ENCODE data around the gene RBP4.

Gene RBP4

DNA sequence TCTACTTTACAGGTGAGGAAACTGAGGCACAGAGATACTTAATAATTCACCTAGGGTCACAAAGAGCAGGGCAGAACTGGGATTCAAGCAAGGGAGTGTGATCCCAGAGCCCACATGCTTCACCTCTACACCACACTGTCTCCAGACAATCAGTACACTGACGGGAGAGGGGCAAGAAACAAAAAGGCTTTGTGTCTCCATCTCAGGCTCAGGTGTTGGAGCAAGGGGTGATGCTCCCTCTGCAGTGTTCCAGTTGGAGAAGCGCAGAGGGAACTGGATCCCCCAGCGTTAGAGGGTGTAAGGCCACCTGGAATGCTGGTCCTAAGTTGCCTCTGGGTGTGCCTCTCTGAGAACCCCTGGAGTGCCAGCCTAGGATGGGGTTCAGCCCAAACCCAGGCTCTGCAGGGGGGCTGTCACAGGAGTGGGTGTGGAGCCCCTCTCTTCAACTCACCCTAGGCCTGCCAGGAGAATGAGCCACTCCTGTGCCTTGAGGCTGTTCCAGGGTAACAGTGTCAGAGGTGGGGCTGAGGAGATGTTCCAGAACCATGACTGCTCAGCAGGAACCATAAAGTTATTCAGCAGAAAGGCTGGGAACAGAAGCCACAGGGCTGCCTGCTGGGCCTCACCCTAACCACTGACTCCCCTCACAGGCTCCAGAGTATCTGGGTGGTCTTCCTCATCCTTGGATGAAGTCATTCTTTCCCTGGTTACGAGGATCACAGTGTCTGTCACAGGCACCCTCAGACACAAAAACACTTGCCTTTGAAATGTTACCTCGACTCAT, 5.5 kb downstream of the RBP4 start:
- Histone ChIP-seq H3K36me3 (ENCODE audit: control insufficient read depth, insufficient read depth, low read length) (no peaks in the 10 kb centered on the region), H3K27ac (ENCODE audit: low read depth, low read length) (no peak overlapping the region)

GRCh38 chr10:93594518-93594917, 6.5 kb downstream of the RBP4 start:
- peaks cover 13% of the 10 kb centered on the region for H3K27me3 ChIP-seq (ENCODE audit: control insufficient read depth, insufficient read depth, low read length)
- no peak overlapping the region for H3K4me3 ChIP-seq (ENCODE audit: low read depth, low read length)
- no peaks in the 10 kb centered on the region for H3K9me3 ChIP-seq (ENCODE audit: control insufficient read depth, insufficient read depth, low read depth, low read length)
- peaks cover 14% of the 10 kb centered on the region for H3K4me1 ChIP-seq (ENCODE audit: control insufficient read depth, insufficient read depth, low read length)
- no peaks in the 10 kb centered on the region for H3K36me3 ChIP-seq (ENCODE audit: control insufficient read depth, insufficient read depth, low read length)
- no peak overlapping the region for H3K27ac ChIP-seq (ENCODE audit: low read depth, low read length)
- H3K9ac ChIP-seq (ENCODE audit: low read length), result no peak overlapping the region

More for the DNA sequence above, 5.5 kb downstream of the RBP4 start:
- no peak overlapping the region for H3K4me3 ChIP-seq (ENCODE audit: low read depth, low read length)
- no peaks in the 10 kb centered on the region for H3K9me3 ChIP-seq (ENCODE audit: control insufficient read depth, insufficient read depth, low read depth, low read length)
- H3K27me3 ChIP-seq (ENCODE audit: control insufficient read depth, insufficient read depth, low read length), result peaks cover 23% of the 10 kb centered on the region
- no peak overlapping the region for H3K9ac ChIP-seq (ENCODE audit: low read length)
- H3K4me1 ChIP-seq (ENCODE audit: control insufficient read depth, insufficient read depth, low read length), result peaks cover 14% of the 10 kb centered on the region

GRCh38 chr10:93593749-93594148, 7.3 kb downstream of the RBP4 start:
- Histone ChIP-seq H3K9me3 (ENCODE audit: control insufficient read depth, insufficient read depth, low read depth, low read length) (no peaks in the 10 kb centered on the region), H3K36me3 (ENCODE audit: control insufficient read depth, insufficient read depth, low read length) (no peaks in the 10 kb centered on the region), H3K27me3 (ENCODE audit: control insufficient read depth, insufficient read depth, low read length) (peaks cover 9% of the 10 kb centered on the region), H3K4me1 (ENCODE audit: control insufficient read depth, insufficient read depth, low read length) (peaks cover 14% of the 10 kb centered on the region), H3K9ac (ENCODE audit: low read length) (no peak overlapping the region), H3K4me3 (ENCODE audit: low read depth, low read length) (no peak overlapping the region), H3K27ac (ENCODE audit: low read depth, low read length) (no peak overlapping the region)

GRCh38 chr10:93593254-93593653, 7.8 kb downstream of the RBP4 start:
- peaks cover 6% of the 10 kb centered on the region; the same call in 1 of the 2 replicates for H3K27me3 ChIP-seq (ENCODE audit: control insufficient read depth, insufficient read depth, low read length)
- no peaks in the 10 kb centered on the region for H3K9me3 ChIP-seq (ENCODE audit: control insufficient read depth, insufficient read depth, low read depth, low read length)
- H3K36me3 ChIP-seq (ENCODE audit: control insufficient read depth, insufficient read depth, low read length), result no peaks in the 10 kb centered on the region

GRCh38 chr10:93591065-93591808, 9.8 kb downstream of the RBP4 start:
- no peaks in the 10 kb centered on the region for H3K27me3 ChIP-seq (ENCODE audit: control insufficient read depth, insufficient read depth, low read length)
- no peak overlapping the region for H3K9ac ChIP-seq (ENCODE audit: low read length)
- H3K27ac ChIP-seq (ENCODE audit: low read depth, low read length), result no peak overlapping the region
- H3K36me3 ChIP-seq (ENCODE audit: control insufficient read depth, insufficient read depth, low read length), result no peaks in the 10 kb centered on the region
- no peak overlapping the region for H3K4me3 ChIP-seq (ENCODE audit: low read depth, low read length)
- H3K4me1 ChIP-seq (ENCODE audit: control insufficient read depth, insufficient read depth, low read length), result peaks cover 14% of the 10 kb centered on the region
- no peaks in the 10 kb centered on the region for H3K9me3 ChIP-seq (ENCODE audit: control insufficient read depth, insufficient read depth, low read depth, low read length)

More at GRCh38 chr10:93593254-93593653, 7.8 kb downstream of the RBP4 start:
- no peak overlapping the region for H3K4me3 ChIP-seq (ENCODE audit: low read depth, low read length)
- no peak overlapping the region for H3K27ac ChIP-seq (ENCODE audit: low read depth, low read length)
- H3K4me1 ChIP-seq (ENCODE audit: control insufficient read depth, insufficient read depth, low read length), result peaks cover 14% of the 10 kb centered on the region
- H3K9ac ChIP-seq (ENCODE audit: low read length), result no peak overlapping the region

- Histone ChIP-seq H3K27me3 (ENCODE audit: control insufficient read depth, insufficient read depth, low read length) (no peaks in the 10 kb centered on the region), H3K4me3 (ENCODE audit: low read depth, low read length) (no peak overlapping the region), H3K9ac (ENCODE audit: low read length) (no peak overlapping the region), H3K9me3 (ENCODE audit: control insufficient read depth, insufficient read depth, low read depth, low read length) (no peaks in the 10 kb centered on the region), H3K36me3 (ENCODE audit: control insufficient read depth, insufficient read depth, low read length) (no peaks in the 10 kb centered on the region), H3K4me1 (ENCODE audit: control insufficient read depth, insufficient read depth, low read length) (peaks cover 14% of the 10 kb centered on the region), H3K27ac (ENCODE audit: low read depth, low read length) (no peak overlapping the region)
Measured at GRCh38 chr10:93590638-93591037, 10.4 kb downstream of the RBP4 start.

DNA sequence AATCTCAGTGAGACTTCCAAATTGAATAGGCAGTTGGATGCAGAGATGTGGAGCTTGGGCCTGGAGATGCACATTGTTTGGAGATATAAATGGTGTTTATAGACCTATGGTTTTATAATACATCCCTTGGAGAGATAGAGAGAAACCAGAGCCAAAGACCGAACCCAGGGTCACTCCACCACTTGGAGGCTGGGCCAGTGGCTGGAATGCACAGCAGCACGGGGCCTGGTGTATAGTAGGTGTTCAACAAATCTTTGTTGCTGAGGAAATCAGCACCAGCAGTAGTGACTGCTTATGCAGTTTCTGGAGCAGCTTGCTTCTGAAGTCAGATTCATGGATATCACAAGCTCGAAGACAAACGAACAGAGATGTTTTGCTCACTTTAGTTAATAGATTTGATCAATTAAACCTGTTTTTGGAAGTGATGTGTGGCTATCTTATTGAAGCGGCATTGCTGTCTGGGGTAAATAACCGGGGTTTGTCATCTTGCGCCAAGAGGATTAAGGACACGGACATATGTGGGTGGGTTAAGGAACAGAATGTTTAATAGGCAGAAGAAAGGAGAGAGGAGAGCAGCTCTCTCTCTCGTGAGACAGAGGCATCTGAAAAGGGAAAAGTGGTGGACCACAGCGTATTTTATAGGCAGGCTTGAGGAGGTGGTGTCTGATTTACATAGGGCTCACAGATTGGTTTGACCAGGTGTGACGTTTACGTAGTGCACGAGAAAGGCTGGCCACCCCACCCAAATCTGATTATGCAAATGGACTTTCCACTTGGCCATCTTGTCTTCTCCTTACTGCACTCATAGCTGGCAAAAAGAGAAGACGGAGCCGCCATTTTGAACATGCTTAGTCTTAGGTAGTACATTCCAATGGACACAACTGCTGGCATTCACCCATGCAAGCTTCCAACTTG, 11.1 kb downstream of the RBP4 start:
- Histone ChIP-seq H3K27ac (ENCODE audit: low read depth, low read length) (no peak overlapping the region), H3K27me3 (ENCODE audit: control insufficient read depth, insufficient read depth, low read length) (no peaks in the 10 kb centered on the region), H3K9ac (ENCODE audit: low read length) (no peak overlapping the region), H3K4me3 (ENCODE audit: low read depth, low read length) (no peak overlapping the region), H3K36me3 (ENCODE audit: control insufficient read depth, insufficient read depth, low read length) (no peaks in the 10 kb centered on the region), H3K9me3 (ENCODE audit: control insufficient read depth, insufficient read depth, low read depth, low read length) (no peaks in the 10 kb centered on the region), H3K4me1 (ENCODE audit: control insufficient read depth, insufficient read depth, low read length) (peaks cover 14% of the 10 kb centered on the region)

DNA sequence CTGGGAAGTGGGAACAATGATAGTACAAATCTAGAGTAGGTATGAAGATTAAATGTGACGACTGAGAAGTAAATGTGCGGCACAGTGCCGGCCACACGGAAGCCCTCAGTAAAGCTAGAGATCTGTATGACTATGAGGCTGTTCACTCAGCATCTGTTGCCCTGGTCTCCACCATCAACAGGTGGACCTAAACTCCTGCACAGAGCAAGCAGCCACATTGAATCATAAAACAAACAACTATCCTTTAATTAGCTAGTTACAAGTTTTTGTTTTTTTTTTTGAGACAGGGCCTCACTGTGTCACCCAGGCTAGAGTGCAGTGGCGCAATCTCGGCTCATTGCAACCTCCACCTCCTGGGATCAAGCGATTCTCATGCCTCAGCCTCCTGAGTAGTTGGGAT, 16.6 kb downstream of the RBP4 start:
- no peaks in the 10 kb centered on the region for H3K36me3 ChIP-seq (ENCODE audit: control insufficient read depth, insufficient read depth, low read length)
- no peaks in the 10 kb centered on the region for H3K27me3 ChIP-seq (ENCODE audit: control insufficient read depth, insufficient read depth, low read length)
- H3K9ac ChIP-seq (ENCODE audit: low read length), result no peak overlapping the region
- no peaks in the 10 kb centered on the region for H3K4me1 ChIP-seq (ENCODE audit: control insufficient read depth, insufficient read depth, low read length)
- peaks cover 4% of the 10 kb centered on the region; the same call in 1 of the 2 replicates for H3K9me3 ChIP-seq (ENCODE audit: control insufficient read depth, insufficient read depth, low read depth, low read length)
- H3K27ac ChIP-seq (ENCODE audit: low read depth, low read length), result no peak overlapping the region
- no peak overlapping the region for H3K4me3 ChIP-seq (ENCODE audit: low read depth, low read length)

- H3K4me1 ChIP-seq (ENCODE audit: control insufficient read depth, insufficient read depth, low read length), result no peaks in the 10 kb centered on the region
- H3K36me3 ChIP-seq (ENCODE audit: control insufficient read depth, insufficient read depth, low read length), result no peaks in the 10 kb centered on the region
- peaks cover 4% of the 10 kb centered on the region; the same call in 1 of the 2 replicates for H3K9me3 ChIP-seq (ENCODE audit: control insufficient read depth, insufficient read depth, low read depth, low read length)
- no peaks in the 10 kb centered on the region for H3K27me3 ChIP-seq (ENCODE audit: control insufficient read depth, insufficient read depth, low read length)
- H3K4me3 ChIP-seq (ENCODE audit: low read depth, low read length), result no peak overlapping the region
- no peak overlapping the region for H3K27ac ChIP-seq (ENCODE audit: low read depth, low read length)
- H3K9ac ChIP-seq (ENCODE audit: low read length), result no peak overlapping the region
Measured at GRCh38 chr10:93580828-93581227, 20.2 kb downstream of the RBP4 start.

DNA sequence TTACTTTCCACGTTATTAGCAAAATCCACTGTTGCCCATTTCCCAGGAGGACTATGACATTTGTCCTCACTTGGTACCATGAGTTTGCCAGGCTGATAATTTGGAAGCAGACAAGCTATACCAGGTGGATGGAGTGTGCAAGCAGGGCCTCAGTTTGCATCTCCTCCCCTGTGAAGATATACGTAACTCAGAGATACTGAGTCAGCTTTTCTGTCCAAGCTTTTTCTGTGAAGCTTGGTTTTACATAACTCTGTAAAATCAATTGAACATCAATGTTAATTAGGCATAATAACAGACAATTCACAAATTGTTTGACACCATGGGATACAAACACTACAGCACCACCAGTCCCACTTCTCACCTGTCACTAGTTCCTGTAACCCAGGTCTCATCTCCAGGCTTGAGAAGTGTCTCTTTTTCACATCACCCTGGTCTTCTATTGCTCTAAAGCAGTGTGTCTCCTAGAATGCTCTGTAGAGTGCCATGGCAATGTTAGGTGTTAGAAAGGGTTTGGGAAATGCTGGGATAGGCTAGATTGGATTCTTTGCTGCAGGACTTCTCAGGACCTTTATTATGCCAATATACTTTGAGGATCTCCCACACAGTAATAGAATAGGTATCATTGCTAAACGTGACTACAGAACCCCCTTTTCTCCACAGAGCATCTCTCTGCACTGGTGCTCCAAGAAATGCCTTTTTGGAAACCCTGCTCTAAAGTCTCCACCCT, 20.9 kb downstream of the RBP4 start:
- Histone ChIP-seq H3K27me3 (ENCODE audit: control insufficient read depth, insufficient read depth, low read length) (peaks cover 6% of the 10 kb centered on the region), H3K27ac (ENCODE audit: low read depth, low read length) (no peak overlapping the region), H3K9me3 (ENCODE audit: control insufficient read depth, insufficient read depth, low read depth, low read length) (peaks cover 4% of the 10 kb centered on the region; the same call in 1 of the 2 replicates), H3K4me1 (ENCODE audit: control insufficient read depth, insufficient read depth, low read length) (no peaks in the 10 kb centered on the region), H3K4me3 (ENCODE audit: low read depth, low read length) (no peak overlapping the region), H3K36me3 (ENCODE audit: control insufficient read depth, insufficient read depth, low read length) (no peaks in the 10 kb centered on the region), H3K9ac (ENCODE audit: low read length) (no peak overlapping the region)

Measured in HUES6 (cell line).